GM04503 (cell line): Measurements from ENCODE around the gene RPL18.
A peak's percentile ranks its signal among the peaks of the same experiment; 100 is the strongest.

Source experiments
- DNase-seq: peaks from one replicate; pipeline ENCODE4 v3.0.0-alpha.2; 2012; ENCODE audit warnings: low read depth

Gene RPL18

GRCh38 chr19:48629599-48630295, 10.8 kb upstream of the RPL18 start:
- no peak for DNase-seq

DNA sequence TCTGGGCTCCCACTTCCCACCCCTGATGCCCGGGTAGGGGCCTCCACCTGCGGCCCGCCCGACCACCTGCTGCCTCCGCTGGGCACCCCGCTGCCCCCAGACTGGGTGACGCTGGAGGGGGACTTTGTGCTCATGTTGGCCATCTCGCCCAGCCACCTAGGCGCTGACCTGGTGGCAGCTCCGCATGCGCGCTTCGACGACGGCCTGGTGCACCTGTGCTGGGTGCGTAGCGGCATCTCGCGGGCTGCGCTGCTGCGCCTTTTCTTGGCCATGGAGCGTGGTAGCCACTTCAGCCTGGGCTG, 10.3 kb upstream of the RPL18 start:
- no peak for DNase-seq

GRCh38 chr19:48628486-48629296, 9.7 kb upstream of the RPL18 start:
- DNase-seq = no peak

DNA sequence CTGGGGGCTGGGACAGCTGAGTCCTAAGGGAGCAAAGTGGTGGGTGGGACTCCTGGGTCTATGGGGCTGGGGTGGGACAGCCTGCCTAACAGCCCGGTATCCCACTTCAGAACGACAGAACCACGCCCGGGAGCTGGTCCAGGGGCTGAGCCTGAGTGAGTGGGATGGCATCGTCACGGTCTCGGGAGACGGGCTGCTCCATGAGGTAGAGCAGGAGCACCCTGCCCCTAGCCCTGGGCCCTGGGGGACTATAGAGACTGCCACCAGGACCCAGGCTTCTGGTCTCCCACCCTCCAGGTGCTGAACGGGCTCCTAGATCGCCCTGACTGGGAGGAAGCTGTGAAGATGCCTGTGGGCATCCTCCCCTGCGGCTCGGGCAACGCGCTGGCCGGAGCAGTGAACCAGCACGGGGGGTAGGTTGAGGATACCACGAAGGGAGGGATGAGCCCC, 8.9 kb upstream of the RPL18 start:
- no peak for DNase-seq

DNA sequence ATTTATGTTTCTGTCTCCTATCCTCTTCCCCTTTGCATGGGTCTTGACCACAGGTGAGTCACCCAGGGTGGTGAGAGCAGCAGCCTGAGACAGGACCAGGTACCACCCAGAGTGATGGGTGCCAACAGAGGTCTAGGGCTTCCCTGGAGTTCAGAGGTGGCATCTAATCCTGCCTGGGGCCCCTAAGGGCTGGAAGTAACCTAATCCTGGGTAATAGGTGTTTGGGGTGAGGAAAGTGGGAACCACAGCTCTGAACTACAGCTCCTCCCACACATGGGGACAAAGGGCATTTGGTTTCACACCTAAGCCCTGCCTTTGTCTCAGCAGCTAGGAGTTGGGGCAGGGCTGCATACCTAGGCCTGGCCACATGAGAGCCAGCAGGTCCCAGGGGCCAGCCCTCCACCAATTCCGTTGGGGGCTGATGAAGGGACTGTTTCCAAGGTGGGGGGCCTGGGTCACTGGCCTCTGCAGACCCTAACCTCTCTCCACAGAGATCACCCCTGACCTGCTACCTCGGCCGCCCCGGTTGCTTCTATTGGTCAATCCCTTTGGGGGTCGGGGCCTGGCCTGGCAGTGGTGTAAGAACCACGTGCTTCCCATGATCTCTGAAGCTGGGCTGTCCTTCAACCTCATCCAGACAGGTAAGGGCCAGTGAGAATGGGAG, 8.4 kb upstream of the RPL18 start:
- DNase-seq = no peak

GRCh38 chr19:48625891-48626327, 6.9 kb upstream of the RPL18 start:
- no peak for DNase-seq

- no peak for DNase-seq
Measured at GRCh38 chr19:48624791-48625723, 6.1 kb upstream of the RPL18 start.

DNA sequence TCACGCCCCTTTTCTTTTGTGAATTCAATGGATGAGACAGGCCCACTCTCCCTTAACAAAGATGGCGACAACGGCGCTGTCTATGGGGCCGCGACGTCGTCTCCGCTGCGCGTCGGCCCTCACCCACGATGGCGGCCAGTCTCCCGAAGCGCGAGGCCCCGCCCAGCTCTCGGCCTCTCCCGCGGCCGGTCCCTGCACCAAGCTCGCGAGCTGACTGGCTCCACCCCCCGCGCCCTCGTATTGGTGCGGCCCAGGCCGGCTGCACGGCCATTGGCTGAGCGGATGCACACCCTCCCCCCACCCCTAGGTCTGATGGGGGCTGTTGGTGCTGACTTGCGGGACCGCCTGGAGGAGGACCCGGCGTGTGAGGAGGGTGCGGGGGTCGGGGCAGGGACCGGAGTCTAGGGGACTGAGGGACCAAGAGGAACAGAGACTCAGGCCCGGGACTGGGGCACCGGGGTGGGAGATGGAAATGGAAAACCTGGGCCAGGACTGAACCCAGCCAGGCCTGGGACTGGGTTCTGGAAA, 5.2 kb upstream of the RPL18 start:
- DNase-seq = peak; percentile 80

DNA sequence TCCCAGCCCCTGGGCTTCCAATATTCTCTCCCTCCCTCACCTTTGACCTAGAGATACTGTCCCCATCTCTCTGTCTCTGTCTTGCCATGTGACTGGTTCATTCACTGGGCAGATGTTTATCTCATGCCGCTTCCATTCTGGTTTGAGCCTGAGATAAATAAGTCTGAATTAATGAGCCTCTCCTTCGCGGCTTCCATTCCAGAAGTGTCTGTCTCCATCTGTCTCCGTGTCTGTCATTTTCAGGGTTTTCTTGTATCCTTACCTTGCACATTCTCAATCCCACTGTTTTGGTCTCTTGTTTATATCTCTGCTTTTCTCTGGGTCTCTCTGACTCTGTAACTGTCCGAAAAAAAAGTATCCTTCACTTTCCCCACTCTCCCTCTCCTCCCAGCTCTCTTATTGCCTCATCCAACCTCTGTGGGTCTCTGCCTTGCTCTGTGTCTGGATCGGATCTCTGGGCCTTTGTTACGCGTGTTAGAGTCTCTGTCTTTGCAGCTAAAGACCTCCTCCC, 4.6 kb upstream of the RPL18 start:
- DNase-seq = no peak

DNA sequence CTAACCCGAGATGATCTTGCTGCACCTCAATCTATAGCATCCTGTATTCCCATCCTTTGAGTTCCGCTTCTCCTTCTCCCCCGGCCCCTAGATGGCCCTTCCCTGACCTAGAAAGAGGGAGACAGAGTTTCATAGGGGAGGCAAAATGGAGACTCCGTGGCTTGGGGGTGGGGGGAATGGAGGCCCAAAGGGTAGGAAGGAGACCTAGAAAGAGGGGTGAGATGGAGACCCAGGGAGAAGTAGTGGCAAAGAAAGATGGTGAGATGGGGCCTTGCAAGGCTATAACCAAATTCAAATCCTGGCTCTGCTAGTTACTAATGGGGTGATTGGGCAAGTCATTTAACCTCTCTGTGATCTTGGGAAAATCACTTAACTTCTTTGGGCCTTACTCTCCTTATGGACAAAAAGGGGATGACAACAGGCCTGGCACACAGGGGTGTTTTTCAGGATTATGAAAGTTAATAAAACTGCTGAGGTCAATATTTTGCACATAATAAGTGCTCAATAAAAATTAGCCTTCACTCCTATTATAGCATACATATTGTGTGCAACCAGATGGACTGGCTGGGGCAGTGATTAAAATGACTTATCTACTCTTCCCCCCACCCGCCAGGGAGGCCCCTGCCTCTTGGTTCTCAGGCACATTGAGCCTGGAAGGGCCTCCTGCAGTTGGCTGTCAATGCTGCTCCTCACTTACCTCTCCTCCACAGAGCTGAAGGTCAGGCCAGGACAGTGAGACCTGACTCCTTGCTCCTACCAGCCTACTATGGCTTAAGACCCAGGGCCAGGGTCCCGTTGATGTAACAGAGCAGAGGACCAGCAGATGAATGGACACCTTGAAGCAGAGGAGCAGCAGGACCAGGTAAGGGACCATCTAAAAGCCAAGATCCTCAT, 961 bp upstream of the RPL18 start:
- no peak for DNase-seq

DNA sequence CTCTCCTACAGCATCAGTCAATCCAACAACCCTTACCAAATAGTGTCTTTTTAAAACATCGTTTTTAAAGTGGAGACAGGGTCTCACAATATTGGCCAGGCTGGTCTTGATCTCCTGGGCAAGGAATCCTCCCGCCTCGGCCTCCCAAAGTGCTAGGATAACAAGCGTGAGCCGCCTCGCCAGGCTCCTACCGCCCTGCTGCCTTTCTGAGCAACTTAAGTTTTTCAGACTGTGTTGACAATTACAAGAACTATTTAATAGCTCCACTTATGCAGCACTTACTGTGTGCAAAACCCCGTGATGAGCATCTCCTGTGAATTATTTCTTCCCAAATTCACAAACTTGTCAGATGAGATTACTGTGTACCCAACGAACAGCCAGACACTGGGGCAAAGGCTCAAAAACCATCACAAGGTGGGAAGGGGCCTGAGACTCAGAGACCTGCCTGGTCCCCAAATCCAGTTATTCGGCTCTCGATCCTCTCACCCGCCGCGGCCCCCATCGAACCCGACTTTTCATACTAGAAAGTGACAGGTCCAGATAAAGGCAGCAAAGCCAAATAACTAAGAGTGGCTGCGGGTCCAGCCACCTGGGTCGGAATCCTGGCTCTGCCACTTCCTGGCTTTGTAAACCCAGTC, 581 bp downstream of the RPL18 start:
- DNase-seq = no peak

- DNase-seq = no peak
Measured at GRCh38 chr19:48617146-48617937, 1.6 kb downstream of the RPL18 start.

DNA sequence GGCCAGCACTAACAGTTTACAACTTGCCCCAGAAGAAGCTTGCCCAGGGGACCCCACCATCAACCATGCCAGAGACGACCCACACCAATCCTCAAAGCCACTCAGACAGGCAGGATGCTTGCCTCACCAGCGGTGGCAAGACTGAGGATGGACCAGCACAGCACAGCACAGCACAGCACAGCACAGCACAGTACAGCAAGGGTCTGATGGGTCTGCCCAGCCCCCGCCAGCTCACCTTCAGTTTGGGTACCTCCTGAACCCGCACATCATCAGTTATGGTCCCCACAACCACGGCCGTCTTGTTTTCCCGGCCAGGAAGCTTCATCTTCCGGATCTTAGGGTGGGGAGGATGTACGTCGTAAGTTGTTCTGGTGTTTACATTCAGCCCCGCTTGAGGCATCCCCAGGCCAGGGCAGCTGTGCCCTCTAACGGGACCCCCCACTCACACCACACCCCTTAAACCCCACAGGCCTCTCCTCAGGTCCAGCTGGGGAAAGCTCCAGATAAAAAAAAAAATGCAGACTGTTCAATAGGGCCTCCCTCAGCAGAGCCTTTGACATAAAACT, 2.4 kb downstream of the RPL18 start:
- DNase-seq = no peak

GRCh38 chr19:48616041-48616436, 2.9 kb downstream of the RPL18 start:
- DNase-seq = no peak

GRCh38 chr19:48615231-48616040, 3.5 kb downstream of the RPL18 start:
- no peak for DNase-seq

DNA sequence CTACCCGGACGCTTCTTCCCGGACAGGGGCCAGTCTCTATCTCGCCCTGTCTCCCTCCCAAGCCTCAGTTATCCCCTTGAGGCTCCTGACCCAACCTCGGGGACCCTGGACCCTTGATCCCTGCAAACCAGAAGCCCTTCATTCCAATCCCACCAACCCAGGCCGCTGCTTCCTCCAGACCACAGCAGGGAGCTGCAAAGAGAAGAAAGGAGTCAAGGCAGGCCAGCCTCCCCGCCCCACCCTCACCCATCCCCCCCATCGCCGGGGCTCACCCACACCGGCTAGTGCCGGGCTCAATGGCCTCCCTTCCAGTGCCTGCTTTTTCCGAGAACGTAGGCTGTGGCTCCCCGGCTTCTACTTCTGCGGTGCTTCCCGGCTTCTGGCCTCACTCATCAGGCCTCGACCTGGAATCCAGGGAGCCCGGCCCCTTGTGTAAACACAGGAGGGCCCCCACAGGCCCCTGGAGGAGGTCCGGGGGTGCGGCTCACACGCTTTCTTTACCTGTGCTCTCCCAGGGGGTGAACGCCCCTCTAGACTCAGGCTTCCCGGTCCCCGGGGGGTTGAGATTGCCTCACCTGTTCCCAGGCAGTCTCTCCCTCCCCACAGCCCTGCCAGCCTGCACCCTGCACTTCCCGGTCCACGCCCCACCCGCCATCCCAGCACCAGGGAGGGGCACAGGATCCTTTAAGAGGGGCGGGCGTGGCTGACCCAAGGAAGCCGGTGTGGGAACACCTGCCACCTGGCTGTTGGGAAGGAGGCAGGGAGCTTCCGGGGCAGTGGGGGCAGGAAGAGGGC, 4.3 kb downstream of the RPL18 start, which contains the start of gene FAM83E:
FAM83E (minus strand) TSS at position 641 of the 795 bp plus-strand sequence. CDS start 1,704 bp downstream, outside the sequence.
- no peak for DNase-seq
